ENCODE data around the gene CDC42BPA.
"Not testable (repeated sequence)": the region's sequence is repeated elsewhere in the genome, so short reads cannot be mapped to it uniquely, and the experiment has no call there.

Gene CDC42BPA, protein sequence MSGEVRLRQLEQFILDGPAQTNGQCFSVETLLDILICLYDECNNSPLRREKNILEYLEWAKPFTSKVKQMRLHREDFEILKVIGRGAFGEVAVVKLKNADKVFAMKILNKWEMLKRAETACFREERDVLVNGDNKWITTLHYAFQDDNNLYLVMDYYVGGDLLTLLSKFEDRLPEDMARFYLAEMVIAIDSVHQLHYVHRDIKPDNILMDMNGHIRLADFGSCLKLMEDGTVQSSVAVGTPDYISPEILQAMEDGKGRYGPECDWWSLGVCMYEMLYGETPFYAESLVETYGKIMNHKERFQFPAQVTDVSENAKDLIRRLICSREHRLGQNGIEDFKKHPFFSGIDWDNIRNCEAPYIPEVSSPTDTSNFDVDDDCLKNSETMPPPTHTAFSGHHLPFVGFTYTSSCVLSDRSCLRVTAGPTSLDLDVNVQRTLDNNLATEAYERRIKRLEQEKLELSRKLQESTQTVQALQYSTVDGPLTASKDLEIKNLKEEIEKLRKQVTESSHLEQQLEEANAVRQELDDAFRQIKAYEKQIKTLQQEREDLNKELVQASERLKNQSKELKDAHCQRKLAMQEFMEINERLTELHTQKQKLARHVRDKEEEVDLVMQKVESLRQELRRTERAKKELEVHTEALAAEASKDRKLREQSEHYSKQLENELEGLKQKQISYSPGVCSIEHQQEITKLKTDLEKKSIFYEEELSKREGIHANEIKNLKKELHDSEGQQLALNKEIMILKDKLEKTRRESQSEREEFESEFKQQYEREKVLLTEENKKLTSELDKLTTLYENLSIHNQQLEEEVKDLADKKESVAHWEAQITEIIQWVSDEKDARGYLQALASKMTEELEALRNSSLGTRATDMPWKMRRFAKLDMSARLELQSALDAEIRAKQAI (N-terminal part only)

DNA sequence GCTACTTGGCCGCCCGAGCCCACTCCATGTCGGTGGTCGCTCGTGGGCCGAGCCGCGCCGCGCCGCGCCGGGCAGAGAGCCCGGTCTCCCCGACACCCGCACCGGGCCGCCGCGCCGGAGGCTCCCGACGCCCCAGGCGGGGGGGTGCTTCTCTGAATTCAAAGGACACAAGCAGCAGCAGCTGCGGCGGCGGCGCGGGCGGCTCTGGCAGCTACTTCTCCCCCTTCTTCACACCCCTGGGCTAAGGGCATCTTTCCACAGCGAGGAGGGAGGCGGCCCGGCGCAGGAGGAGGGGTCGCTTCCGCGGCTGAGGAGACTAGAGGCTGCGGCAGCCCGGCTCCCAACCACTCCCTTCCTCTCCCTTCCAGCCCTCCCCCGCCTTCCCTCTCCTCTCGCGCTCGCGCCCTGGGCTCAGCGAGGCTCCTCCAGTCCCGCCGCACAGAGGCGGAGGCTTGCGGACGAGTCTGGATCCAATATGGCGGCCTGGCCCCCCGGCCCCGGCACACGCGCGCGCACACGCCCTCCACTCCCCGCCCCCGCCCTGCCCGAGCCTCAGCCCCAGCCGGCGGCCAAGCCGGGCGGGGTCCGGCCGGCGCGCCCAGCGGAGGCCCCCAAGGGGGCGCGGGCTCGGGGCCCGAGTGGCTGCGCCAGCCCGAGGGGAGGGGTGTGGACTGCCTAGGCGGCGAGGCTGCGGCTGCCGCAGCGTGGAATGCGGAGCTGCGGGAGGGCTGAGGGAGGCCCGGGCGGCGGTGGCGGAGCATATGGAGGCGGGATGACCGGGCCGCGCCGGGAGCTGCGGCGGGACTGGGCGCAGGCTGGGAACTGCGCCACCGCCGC is at the start of gene CDC42BPA:
CDC42BPA (minus strand) TSS at position 477 of the 837 bp plus-strand sequence. CDS start 1,310 bp downstream, outside the sequence.
- in situ Hi-C loops (cut with HindIII; ENCODE audit: low sequenced_read_pairs), result no loop called here

DNA sequence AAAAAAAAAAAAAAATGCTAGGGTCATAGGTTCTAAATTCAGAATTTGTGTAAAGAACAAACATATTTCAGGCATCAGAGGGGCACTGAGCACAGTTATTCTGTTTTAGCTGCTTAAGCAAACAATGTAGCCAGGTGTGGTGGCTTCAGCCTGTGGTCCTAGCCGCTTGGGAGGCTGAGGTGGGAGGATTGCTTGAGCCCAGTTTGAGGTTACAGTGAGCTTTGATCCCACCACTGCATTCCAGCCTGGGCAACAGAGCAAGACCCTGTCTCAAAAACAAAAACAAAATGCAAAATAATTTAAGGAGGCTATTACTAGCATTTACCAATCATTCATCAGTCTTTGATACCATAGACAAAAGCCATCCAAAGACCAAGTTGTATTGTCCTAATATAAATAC is 49.7 kb upstream of the CDC42BPA start:
- in situ Hi-C loops (cut with HindIII; ENCODE audit: low sequenced_read_pairs), result no loop called here

DNA sequence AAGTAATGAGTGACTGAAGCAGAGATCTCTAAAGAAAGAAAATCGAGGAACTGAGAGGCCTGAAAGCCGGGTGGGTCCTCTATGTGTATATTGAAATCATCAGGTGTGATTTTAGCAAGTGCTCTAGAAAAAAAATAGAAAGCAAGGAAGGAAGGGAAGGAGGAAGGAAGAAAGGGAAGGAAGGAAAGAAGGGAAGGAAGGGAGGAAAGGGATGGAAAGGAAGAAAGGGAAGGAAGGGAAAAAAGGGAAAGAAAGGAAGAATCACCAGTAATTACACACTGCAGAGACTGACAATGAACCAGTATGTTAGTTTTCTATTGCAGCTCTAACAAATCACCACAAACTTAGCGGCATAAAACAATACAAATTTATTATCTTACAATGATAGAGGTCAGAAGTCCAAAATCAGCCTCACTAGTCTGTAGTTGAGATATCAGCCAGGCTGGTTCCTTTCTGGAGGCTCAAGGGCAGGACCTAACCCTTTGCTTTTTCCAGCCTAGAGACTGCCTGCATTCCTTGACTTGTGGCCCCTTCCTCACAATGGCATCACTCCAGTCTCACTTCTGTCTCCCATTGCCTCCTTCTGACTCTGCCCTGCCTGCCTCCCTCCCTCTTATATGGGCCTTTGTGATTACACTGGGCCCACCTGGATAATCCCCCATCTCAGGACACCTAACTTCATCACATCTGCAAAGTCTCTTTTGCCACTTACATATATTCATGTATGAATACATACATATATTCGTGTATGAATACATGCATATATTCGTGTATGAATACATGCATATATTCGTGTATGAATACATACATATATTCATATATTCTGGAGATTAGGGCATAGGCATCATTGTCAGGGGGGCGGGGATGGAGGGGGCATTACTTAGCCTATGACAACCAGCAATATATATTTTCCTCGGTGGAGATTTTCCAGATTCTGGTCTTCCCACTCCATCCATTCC is 47.5 kb upstream of the CDC42BPA start:
- in situ Hi-C loops (cut with HindIII; ENCODE audit: low sequenced_read_pairs), result no loop called here

DNA sequence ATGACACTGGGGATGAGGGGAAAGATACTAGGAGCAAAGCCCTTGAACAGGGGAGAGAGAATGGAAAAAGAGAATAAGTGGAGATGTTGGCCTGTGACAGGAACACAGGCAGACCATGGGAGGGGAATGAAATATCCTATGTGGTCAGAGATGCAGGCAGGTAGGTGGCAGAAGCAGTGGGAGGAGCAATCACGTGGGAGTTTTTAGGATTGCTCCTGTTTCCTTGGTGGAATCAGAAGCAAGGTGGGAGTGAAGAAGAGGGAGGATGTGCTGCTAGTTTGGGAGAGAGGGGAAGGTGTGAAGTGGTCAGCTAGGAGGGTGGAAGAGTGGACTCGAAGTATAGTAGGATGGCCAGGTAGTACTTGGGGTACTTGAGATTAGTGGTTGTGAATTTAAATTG is 46.4 kb upstream of the CDC42BPA start:
- in situ Hi-C loops (cut with HindIII; ENCODE audit: low sequenced_read_pairs), result no loop called here

DNA sequence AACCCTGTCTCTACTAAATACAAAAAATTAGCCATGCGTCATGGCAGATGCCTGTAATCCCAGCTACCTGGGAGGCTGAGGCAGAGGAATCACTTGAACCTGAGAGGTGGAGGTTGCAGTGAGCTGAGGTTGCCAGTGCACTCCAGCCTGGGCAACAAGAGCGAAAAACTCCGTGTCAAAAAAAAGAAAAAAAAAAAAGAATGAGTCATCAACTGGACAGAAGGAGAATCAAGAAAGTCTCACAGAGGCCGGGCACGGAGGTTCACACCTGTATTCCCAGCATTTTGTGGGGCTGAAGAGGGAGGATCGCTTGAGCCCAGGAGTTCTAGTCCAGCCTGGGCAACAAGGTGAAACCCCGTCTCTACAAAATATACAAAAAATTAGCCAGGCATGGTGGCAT is 45.5 kb upstream of the CDC42BPA start:
- in situ Hi-C loops (cut with HindIII; ENCODE audit: low sequenced_read_pairs), result no loop called here

DNA sequence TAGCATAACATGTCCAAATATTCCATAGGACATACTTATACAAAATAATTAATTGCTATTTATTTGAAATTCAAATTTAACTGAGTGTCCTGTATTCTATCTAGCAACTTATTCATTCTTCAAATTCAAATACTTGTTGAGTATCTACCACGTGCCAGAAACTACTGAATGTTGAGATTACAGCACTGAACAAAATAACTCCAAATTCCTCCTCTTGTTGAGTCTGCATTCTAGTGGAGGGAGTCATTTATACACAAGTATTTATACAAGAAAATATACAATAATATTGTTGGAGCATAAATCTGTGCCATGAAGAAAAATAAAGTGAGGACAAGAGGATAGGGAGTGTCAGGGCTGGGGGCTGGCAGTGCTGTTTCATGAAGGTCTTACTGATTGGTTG is 43.7 kb upstream of the CDC42BPA start:
- in situ Hi-C loops (cut with HindIII; ENCODE audit: low sequenced_read_pairs), result no loop called here

DNA sequence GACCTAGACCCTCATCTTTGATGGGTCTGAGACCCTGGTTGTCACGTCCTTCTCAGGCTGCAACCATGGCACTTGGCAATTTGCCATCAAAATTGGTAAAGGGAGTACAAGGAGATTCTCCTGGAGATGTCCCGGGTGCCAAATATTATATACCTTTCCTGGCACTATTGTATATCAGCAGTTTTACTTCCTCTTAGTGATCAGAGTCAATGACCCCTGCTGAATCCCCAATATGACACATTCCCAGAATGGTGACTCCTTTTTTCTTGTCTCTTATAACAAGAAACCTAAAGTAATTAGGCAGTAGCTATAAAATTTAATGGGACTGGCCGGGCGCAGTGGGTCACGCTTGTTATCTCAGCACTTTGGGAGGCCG is 39.6 kb upstream of the CDC42BPA start:
- in situ Hi-C loops (cut with HindIII; ENCODE audit: low sequenced_read_pairs), result no loop called here

DNA sequence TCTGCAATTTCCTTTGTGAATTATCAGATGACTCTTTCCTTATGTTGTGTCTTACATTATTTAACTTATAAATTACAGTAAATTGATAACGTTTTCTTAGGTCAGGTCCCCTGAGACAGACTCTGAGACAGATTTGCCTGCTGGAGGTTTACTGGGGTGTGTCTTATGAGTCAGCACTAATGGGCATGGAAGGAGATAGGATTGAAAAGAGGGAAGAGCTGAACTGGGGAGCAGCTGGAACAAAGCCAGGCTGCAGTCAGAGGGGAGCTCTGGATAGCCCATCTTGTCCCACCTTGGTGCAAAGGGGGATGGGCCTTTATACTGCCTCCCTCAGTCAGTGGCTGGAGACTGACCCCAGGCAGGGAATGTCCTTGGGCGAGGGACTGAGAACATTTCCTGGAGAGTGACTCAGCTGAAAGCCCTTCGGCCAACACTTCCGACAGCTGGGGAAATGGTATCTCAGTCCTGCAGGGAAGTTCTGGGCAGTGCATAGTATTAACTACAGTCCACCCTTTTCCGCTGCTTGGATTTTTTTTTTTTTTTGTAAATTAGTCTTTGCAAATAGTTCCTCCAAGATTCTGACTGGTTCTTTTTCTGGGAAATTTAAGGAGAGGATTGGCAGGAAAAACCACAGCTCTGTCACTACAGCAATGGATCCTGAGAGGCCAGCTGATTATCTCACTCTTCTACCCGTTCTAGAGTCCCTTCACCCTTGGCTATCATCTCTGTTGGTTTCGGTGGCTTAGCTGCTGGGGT is 39.1 kb upstream of the CDC42BPA start:
- in situ Hi-C loops (cut with HindIII; ENCODE audit: low sequenced_read_pairs), result no loop called here

DNA sequence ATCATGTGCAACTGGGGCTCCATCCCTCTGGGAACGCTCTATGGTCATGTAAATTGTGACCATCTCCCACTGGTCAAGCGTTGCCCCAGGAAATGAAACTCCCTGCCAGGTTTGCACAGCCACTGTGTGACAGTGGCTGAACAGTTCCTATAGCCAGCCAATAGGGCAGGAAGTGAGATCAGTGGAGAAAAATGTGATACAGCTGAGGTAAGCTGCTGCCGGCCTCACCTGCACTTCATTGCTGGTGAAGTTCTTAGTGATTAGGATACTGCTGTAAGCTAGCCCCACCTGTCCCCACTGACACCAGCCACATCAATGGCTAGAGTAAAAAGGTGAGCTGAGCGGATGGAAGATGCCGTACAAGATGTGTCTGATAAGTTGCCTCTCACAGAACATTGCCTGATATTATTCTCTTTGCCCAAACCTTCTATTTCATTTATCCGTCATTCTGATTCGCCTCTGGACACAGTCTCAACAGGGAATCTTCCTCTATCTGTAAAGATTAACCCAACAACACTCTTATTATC is 38.4 kb upstream of the CDC42BPA start:
- in situ Hi-C loops (cut with HindIII; ENCODE audit: low sequenced_read_pairs), result no loop called here

DNA sequence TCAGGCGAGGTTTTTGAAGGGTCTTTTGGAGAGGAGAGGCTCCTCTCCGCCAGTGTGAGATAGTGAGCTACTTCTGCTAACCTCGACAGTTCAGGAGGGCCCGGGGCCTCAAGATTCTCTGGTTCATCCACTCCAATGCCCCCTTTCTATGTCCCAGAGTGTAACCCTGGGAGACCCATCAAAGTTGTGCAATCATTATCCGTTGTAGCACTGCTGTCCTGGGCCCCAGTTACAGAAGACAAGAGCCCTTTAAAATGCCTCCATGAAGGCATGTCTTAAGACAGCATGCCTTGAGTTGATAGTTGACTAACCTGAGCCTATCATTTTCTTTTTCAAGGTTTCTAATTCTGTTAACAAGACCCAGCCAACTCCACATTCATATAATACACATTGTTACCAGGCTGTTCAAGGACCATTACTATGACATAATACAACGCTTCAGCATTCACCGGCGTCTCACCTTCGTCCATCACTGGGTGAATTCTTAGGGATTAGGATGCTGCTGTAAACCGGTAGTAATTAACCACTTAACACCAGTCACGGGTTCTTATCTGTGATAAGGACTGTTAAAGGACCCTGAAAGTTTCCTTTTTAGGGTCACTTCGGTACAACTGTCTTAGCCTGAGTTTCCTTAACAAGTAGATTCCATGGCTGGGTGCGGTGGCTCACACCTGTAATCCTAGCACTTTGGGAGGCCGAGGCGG is 37.4 kb upstream of the CDC42BPA start:
- in situ Hi-C loops (cut with HindIII; ENCODE audit: low sequenced_read_pairs), result no loop called here

DNA sequence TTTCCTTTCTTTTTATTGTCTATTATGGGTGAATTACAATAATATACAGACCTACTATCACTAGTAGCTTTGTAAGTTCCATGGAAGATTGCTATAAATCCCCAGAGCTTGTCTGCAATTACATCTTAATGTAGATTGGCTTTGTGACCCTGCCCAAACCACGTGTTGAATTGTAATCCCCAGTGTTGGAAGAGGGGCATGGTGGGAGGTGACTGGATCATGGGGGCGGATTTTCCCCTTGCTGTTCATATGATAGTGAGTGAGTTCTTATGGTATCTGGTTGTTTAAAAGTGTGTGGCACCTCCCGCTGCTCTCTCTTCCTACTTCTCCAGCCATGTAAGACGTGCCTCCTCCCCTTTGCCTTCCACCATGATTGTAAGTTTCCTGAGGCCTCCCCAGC is 34.9 kb upstream of the CDC42BPA start:
- in situ Hi-C loops (cut with HindIII; ENCODE audit: low sequenced_read_pairs), result no loop called here

DNA sequence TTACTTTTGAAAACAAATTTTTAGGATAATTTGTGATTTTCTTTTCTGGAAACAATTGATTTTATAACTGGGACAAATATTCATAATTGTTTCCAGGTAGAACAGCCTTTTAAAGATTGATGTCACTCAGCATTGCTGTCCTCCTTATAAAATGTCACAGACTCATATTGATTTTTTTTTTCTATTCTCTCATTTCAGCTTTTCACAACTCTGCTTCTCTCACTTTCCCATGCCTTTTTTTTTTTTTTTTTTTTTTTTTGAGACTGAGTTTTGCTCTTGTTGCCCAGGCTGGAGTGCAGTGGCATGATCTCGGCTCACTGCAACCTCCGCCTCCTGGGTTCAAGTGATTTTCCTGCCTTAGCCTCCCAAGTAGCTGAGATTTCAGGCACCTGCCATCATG is 33.9 kb upstream of the CDC42BPA start:
- in situ Hi-C loops (cut with HindIII; ENCODE audit: low sequenced_read_pairs), result not testable (repeated sequence)

DNA sequence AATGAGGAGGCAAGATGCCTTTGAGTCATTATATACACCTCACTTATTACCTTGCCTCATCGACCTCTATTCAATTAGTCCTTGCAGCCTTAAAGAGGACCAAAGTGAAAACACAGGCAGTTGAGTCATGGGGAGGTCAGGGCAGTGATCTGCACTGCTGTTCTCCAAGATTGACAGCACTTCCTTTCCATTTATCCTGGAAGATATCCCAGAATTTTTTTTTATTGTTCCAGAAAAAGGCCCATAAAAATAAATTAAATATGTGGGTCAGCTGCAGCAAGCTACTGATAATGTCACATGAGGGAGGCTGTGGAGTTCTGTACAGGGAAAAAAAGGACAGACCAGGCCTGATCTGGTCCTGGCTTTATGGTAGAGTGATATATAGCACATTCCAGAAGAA is 33.2 kb upstream of the CDC42BPA start:
- in situ Hi-C loops (cut with HindIII; ENCODE audit: low sequenced_read_pairs), result no loop called here

DNA sequence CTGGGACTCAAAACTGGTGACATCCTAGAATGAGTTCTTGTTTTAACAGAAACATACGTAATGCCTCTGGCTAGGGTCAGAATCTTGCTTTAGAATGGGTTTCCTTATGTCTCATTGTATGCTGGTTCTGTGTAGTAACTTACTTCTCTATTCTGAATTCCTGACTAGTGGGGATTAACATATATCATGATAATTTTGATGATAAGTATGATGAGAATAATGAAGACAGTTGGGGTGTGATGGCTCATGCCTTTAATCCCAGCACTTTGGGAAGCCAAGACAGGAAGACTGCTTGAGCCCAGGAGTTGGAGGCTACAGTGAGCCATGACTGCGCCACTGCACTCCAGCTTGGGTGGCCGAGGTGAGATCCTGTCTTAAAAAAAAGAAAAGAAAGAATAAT is 31.7 kb upstream of the CDC42BPA start:
- in situ Hi-C loops (cut with HindIII; ENCODE audit: low sequenced_read_pairs), result no loop called here

DNA sequence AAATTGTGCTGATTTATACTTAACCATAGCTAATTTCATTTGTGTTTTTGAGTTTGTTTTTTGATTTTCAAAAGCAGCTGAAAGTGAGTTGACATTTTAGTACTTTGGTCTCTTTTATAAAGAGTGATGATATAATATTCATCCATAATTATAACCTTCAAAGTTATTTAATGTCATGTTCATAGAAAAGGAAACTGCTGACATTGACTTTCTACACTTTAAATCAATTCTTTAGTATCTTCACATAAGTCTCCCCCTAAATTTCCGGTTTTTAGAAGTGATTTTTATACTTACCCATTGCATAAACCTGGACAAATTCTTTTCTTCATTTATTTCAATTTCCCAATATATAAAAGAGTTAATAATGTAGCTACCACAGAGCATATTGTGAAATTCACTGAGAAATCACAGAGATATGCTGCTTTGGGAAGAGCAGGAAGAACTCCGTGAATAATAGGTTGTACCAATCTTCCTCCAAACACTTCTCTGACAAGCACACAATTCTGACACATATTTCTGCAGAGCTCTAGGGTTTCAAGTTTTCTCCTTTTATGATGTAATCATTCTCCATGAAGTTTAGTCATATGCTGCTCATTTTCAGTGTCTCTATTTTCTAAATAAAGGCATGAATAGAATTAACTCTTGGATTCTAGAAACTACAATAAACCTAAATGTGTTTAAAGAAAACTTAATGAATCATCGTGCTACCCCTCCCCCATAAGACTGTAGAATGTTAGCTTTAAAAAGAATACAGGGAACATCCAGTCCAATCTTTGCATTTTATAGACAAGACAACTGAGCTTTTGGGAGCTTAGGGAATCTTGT is 25.6 kb upstream of the CDC42BPA start:
- in situ Hi-C loops (cut with HindIII; ENCODE audit: low sequenced_read_pairs), result no loop called here

DNA sequence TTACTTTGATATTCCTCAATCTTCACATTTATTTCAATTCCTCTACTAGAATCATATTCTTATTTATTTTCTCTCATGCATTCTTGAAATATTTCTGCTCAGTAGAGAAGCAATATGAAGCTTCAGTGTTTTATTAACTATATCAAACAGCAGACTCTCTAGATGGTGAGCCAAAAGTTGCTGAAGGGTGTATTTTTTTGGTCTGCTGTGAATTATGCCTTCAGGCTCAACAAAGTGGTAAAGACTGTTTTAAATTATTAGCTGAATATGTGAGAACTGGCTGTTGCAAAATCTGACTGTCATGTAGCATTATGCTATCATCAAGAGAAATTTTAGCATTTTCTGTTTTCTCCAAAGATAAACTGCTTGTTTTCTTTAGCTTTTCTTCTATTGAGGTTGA is 24.9 kb upstream of the CDC42BPA start:
- in situ Hi-C loops (cut with HindIII; ENCODE audit: low sequenced_read_pairs), result no loop called here

DNA sequence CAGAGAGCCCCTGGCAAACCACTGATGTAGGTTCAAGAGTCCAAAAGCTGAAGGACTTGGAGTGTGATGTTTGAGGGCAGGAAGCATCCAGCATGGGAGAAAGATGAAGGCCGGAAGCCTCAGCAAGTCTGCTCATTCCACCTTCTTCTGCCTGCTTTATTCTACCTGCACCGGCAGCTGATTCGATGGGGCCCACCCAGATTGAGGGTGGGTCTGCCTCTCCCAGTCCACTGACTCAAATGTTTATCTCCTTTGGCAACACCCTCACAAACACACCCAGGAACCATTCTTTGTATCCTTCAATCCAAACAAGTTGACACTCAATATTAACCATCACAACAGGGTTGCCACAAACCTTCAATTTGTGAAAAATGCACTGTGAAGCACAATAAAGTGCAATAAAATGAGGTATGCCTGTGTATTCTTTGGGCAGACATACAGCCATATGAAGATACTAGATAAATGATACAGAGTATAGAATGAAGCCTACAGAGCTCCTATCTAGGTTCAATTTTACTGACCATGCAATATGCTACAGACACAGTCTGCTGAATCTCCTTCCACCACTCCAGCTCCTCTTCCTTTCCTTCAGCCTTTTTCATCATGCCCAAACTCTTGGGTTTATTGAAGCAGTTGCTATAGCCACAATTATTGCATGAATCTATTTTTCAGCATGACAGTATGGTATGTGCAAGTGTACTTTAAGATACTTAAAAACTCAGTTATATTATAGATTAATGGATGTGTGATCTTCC is 24.0 kb upstream of the CDC42BPA start:
- in situ Hi-C loops (cut with HindIII; ENCODE audit: low sequenced_read_pairs), result no loop called here

Measured in endothelial cell of hepatic sinusoid (primary cell).